ENCODE results near the gene ATXN7L3.

DNA sequence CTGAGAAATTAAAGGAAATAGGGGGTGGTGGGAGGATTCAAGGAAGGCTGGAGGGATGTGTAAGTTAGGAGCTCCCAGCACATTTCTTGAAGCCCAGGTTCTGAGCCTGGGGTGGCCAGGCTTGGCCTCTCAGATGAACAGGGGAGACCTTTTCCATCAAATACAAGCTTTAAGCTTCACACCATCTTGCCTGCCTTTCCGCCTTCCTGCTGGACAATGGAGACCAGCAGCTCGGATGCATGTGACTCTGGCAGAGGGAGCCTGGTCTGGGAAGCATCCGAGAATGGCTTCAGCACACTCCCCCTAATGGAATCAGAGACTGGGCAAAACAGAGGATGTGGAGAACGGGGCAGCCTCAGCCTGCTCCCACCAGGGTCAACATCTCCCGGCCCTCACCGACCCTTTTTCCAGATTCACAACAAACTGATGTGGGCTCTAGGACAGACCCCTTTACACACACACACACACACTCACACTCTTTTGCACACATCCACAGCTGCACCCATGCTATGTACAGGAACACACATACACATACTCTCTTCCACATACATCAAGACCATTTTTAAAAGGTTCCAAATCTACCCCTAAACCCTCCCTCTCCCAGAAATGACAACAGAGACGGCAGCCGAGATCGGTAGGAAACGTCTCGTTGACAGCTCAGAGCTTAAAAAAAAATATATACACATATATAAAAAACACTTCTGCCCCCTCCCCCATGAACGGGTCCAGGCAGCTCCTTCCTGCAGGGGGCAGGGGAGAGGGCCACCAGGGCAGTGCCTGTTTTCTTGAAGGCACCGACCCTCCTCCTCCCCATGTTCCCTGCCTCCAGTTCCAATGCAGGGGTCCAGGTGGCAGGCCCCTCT, 6.5 kb upstream of the ATXN7L3 start:
- TF ChIP-seq BHLHE40 (IDR thresholded peaks at IDR 0.05; ENCODE audit: borderline replicate concordance): no peak
- TF ChIP-seq ELF4 (IDR thresholded peaks at IDR 0.05): no peak
- no peak for TF ChIP-seq FOXA1 (IDR thresholded peaks at IDR 0.05)

Data from HEK293T (cell line).